Ramos (cell line): Measurements from ENCODE around the gene EBF3.

ENCODE experiments used
- in situ Hi-C: fragments of 300-500 bp; cut with MboI; formaldehyde crosslinking; loops from one replicate; pipeline ENCODE4 v1.14.3; 2022; ENCODE audit warnings: low sequenced_read_pairs; ENCODE audit not compliant: unreplicated experiment

The EBF3 gene

GRCh38 chr10:129788215-129788614 is 175.9 kb downstream of the EBF3 start:
- in situ Hi-C loops: no loop called here

- in situ Hi-C loops: no loop called here
Observed at GRCh38 chr10:129787557-129787956, 176.5 kb downstream of the EBF3 start.

- in situ Hi-C loops: no loop called here
Observed at GRCh38 chr10:129786216-129786615, 177.9 kb downstream of the EBF3 start.

- in situ Hi-C loops: no loop called here
Observed at GRCh38 chr10:129785536-129785981, 178.5 kb downstream of the EBF3 start.
